ENCODE measurements around the gene PGP. TPM values are rescaled to one million over a fixed set of nuclear protein-coding genes. Genes with fewer than 3 reads are reported as not detected.

Gene PGP
- polyA plus RNA-seq, 2 of the 4 experiments (the other 2 are of a cell fraction): 13.9 to 33.7 TPM

GRCh38 chr16:2223221-2223941 lies 8.7 kb upstream of the PGP start, which contains the start of gene E4F1 (continued):
- TF ChIP-seq HMGXB4 (CRISPR knock-in tag; IDR thresholded peaks at IDR 0.05; ENCODE audit: borderline replicate concordance) (no peak), ESRRA (IDR thresholded peaks at IDR 0.05; ENCODE audit: borderline replicate concordance, low read length) (no peak), HEYL (CRISPR knock-in tag; IDR thresholded peaks at IDR 0.05) (no peak), HOXB5 (CRISPR knock-in tag; IDR thresholded peaks at IDR 0.05) (no peak), BHLHE40 (IDR thresholded peaks at IDR 0.05; ENCODE audit: low read depth, low read length) (no peak), HOXA7 (CRISPR knock-in tag; IDR thresholded peaks at IDR 0.05) (no peak), CEBPB (IDR thresholded peaks at IDR 0.05) (peak; percentile 69 to 93), KDM5A (IDR thresholded peaks at IDR 0.05) (no peak; the same call in 1 of the 2 replicates), SREBF2 (IDR thresholded peaks at IDR 0.05) (no peak), RFX5 (IDR thresholded peaks at IDR 0.05) (no peak), EHMT2 (IDR thresholded peaks at IDR 0.05; ENCODE audit: low read depth) (no peak), TP53 (CRISPR knock-in tag; IDR thresholded peaks at IDR 0.05) (no peak), FOXS1 (CRISPR knock-in tag; IDR thresholded peaks at IDR 0.05) (0 out of 2 replicates have a peak, but pooled peaks have one; percentile 7), MAZ (IDR thresholded peaks at IDR 0.05; ENCODE audit: borderline replicate concordance, low read depth, low read length) (no peak), ZFP36 (IDR thresholded peaks at IDR 0.05; ENCODE audit: borderline replicate concordance, partially characterized antibody) (no peak), EP300 (IDR thresholded peaks at IDR 0.05) (no peak), ZC3H11A (IDR thresholded peaks at IDR 0.05) (no peak), NFE2L2 (conservative IDR thresholded peaks at IDR 0.05; ENCODE audit: low read length) (no peak), POLR2A (IDR thresholded peaks at IDR 0.05; ENCODE audit: low read length) (peak; percentile 95), RCOR1 (IDR thresholded peaks at IDR 0.05; ENCODE audit: low read depth, low read length) (no peak), RNF2 (IDR thresholded peaks at IDR 0.05; ENCODE audit: borderline replicate concordance, low read depth) (no peak), TFCP2L1 (CRISPR knock-in tag; IDR thresholded peaks at IDR 0.05) (no peak), SMC3 (IDR thresholded peaks at IDR 0.05) (no peak), BCL3 (IDR thresholded peaks at IDR 0.05) (peak; percentile 88), PBX3 (IDR thresholded peaks at IDR 0.05) (peak; percentile 93), HDAC2 (IDR thresholded peaks at IDR 0.05) (no peak), HES2 (IDR thresholded peaks at IDR 0.05) (no peak), RARB (CRISPR knock-in tag; IDR thresholded peaks at IDR 0.05) (no peak), FOSB (CRISPR knock-in tag; IDR thresholded peaks at IDR 0.05) (no peak), ATOH8 (CRISPR knock-in tag; IDR thresholded peaks at IDR 0.05; ENCODE audit: low read depth) (no peak), NPAS2 (CRISPR knock-in tag; IDR thresholded peaks at IDR 0.05; ENCODE audit: borderline replicate concordance) (no peak), HOXB13 (CRISPR knock-in tag; IDR thresholded peaks at IDR 0.05; ENCODE audit: low read depth) (no peak), ELK1 (IDR thresholded peaks at IDR 0.05; ENCODE audit: low read depth, low read length) (no peak)
